Uterus (tissue), 2 donors: Measurements from ENCODE around the gene IER5.

ENCODE experiments used
- POLR2A ChIP-seq, 2 donors: fragments of 450-650 bp; IDR thresholded peaks; one replicate each; pipeline ENCODE4 v1.6.1; 2016; ENCODE audit warnings: antibody characterized with exemption in 2 of 2, mild to moderate bottlenecking in 1 of 2, moderate library complexity in 1 of 2
- TF ChIP-seq, protein P1 (sequence below), 4 experiments: fragments of 200-600 bp in 2 of 4; fragments of 450-650 bp in 2 of 4; sonication (generic) in 2 of 4; IDR thresholded peaks; one replicate each; pipeline ENCODE4 v1.5.1; 2016 to 2019; ENCODE audit warnings: antibody characterized with exemption in 4 of 4, mild to moderate bottlenecking in 2 of 4, moderate library complexity in 1 of 4

DNA sequence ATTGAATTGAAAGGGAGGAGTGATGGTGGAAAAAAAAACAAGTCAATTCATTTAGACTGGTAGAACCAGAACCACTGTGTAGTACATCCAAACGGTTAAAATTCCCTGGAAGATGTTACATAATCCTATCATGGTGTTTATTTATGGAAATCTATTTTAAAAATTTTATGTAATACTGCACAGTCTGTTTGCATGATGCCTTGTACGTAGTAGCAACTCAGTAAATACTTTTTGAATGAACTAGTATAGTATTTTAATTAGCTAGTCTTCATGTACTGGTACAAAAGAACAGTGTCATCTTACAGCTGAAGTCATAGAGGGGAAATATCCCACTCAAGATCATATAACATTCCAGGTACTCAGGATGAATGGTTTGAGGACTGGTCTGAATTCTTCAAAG is 27.0 kb upstream of the IER5 start:
- TF ChIP-seq, protein P1, sequence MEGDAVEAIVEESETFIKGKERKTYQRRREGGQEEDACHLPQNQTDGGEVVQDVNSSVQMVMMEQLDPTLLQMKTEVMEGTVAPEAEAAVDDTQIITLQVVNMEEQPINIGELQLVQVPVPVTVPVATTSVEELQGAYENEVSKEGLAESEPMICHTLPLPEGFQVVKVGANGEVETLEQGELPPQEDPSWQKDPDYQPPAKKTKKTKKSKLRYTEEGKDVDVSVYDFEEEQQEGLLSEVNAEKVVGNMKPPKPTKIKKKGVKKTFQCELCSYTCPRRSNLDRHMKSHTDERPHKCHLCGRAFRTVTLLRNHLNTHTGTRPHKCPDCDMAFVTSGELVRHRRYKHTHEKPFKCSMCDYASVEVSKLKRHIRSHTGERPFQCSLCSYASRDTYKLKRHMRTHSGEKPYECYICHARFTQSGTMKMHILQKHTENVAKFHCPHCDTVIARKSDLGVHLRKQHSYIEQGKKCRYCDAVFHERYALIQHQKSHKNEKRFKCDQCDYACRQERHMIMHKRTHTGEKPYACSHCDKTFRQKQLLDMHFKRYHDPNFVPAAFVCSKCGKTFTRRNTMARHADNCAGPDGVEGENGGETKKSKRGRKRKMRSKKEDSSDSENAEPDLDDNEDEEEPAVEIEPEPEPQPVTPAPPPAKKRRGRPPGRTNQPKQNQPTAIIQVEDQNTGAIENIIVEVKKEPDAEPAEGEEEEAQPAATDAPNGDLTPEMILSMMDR (IDR thresholded peaks at IDR 0.05) = no peak
- no peak for TF ChIP-seq POLR2A (IDR thresholded peaks at IDR 0.05)
